Measurements from ENCODE around the gene RIMBP2.

- TF ChIP-seq NFIX (CRISPR knock-in tag; IDR thresholded peaks at IDR 0.05; ENCODE audit: low read depth) = no peak
- no peak for TF ChIP-seq MCM3 (IDR thresholded peaks at IDR 0.05)
- TF ChIP-seq ZNF217 (CRISPR knock-in tag; IDR thresholded peaks at IDR 0.05) = no peak
- no peak for TF ChIP-seq CTCF (IDR thresholded peaks at IDR 0.05 in 2 of 3, conservative IDR thresholded peaks at IDR 0.05 in 1 of 3; ENCODE audit: insufficient read depth in 2 of 3, low read depth in 1 of 3, low read length in 3 of 3)
Measured at GRCh38 chr12:130702966-130703732, 12.9 kb downstream of the RIMBP2 start.

Measured in K562 (cell line).